GM12878 (cell line): ENCODE measurements around the gene CACNA1D. TPM values are rescaled to one million over a fixed set of nuclear protein-coding genes. Genes with fewer than 3 reads are reported as not detected.

Experiments
- ATAC-seq: fragments of 200-7000 bp; cut with Tn5 transposase; 3 replicates; pipeline ENCODE4 v1.9.1; 2020; ENCODE audit warnings: mild to moderate bottlenecking, moderate library complexity
- BruUV-seq: library from RNA; stranded (reverse); fragments of 400-500 nt; replicated peaks from 2 replicates; lab custom pipeline; 2021; lab: Mats Ljungman, UMichigan
- CTCF ChIA-PET: fragments of 300-600 bp; sonication (Branson Sonifier 250); formaldehyde crosslinking; extraction: SDS; loops from one replicate; lab custom pipeline; 2021; ENCODE audit warnings: inconsistent platforms; lab: Yijun Ruan, JAX
- POLR2A ChIA-PET: fragments of 350-600 bp; formaldehyde crosslinking; extraction: SDS; loops from one replicate; lab custom pipeline; 2021; ENCODE audit warnings: inconsistent platforms; lab: Charles Lee
- RAD21 ChIA-PET: fragments of 300-600 bp; sonication (Branson Sonifier 250); formaldehyde crosslinking; loops from one replicate; lab custom pipeline; 2023; ENCODE audit warnings: antibody characterized with exemption; ENCODE audit not compliant: unreplicated experiment; lab: Charles Lee
- SMC1A ChIA-PET: fragments of 300-600 bp; sonication (Branson Sonifier 250); formaldehyde crosslinking; loops from one replicate; lab custom pipeline; 2023; ENCODE audit not compliant: unreplicated experiment, uncharacterized antibody; lab: Charles Lee
- DNase-seq: peaks from one replicate; pipeline ENCODE4 v3.0.0-alpha.2; 2011; ENCODE audit warnings: low read depth, low spot score
- FAIRE-seq: peaks from 3 replicates; lab custom pipeline; 2011; peaks lifted over from hg19 to GRCh38; lab: Jason Lieb, UNC
- H2AFZ ChIP-seq: 2 replicates; pipeline ENCODE4 v1.6.0; 2011; ENCODE audit warnings: low read depth, low read length, control low read depth; ENCODE audit not compliant: control insufficient read depth
- H3K27ac ChIP-seq: 2 replicates; pipeline ENCODE4 v1.5.1; 2011; ENCODE audit warnings: control low read depth; ENCODE audit not compliant: control insufficient read depth, insufficient read depth
- H3K27me3 ChIP-seq, 2 experiments: replicated peaks in 1 of 2; 2 replicates each; pipeline versions ENCODE4 v1.6.0 to v1.6.1; 2011; ENCODE audit warnings: low read length in 1 of 2; ENCODE audit not compliant: control insufficient read depth in 2 of 2, insufficient read depth in 2 of 2
- H3K36me3 ChIP-seq, 2 experiments: 2 replicates each; pipeline ENCODE4 v1.5.1; 2011; ENCODE audit warnings: low read length in 1 of 2; ENCODE audit not compliant: control insufficient read depth in 2 of 2, insufficient read depth in 2 of 2
- H3K4me1 ChIP-seq: 2 replicates; pipeline ENCODE4 v1.6.1; 2011; ENCODE audit warnings: mild to moderate bottlenecking, low read length, moderate library complexity, mixed read lengths; ENCODE audit not compliant: control insufficient read depth, insufficient read depth
- H3K4me2 ChIP-seq: 2 replicates; pipeline ENCODE4 v1.6.0; 2011; ENCODE audit warnings: control low read depth; ENCODE audit not compliant: control insufficient read depth, insufficient read depth
- H3K4me3 ChIP-seq: fragments of 200-600 bp; sonication (generic); 2 replicates; pipeline ENCODE4 v1.5.1; 2016
- H3K79me2 ChIP-seq: 2 replicates; pipeline ENCODE4 v1.6.0; 2011; ENCODE audit warnings: low read length; ENCODE audit not compliant: control insufficient read depth, insufficient read depth
- H3K9ac ChIP-seq: 2 replicates; pipeline ENCODE4 v1.8.0; 2011; ENCODE audit warnings: low read length, control low read depth, mixed read lengths; ENCODE audit not compliant: control insufficient read depth, insufficient read depth
- H3K9me3 ChIP-seq: replicated peaks from 3 replicates; pipeline ENCODE4 v1.5.1; 2011; ENCODE audit warnings: mild to moderate bottlenecking, low read length; ENCODE audit not compliant: control insufficient read depth, insufficient read depth
- H4K20me1 ChIP-seq: 2 replicates; pipeline ENCODE4 v1.6.0; 2011; ENCODE audit not compliant: control insufficient read depth, insufficient read depth
- ATF7 ChIP-seq: fragments of 450-650 bp; IDR thresholded peaks from 2 replicates; pipeline ENCODE4 v1.6.1; 2016; ENCODE audit warnings: low read depth, mild to moderate bottlenecking
- BCL3 ChIP-seq: IDR thresholded peaks from 2 replicates; pipeline ENCODE4 v1.6.1; 2011; ENCODE audit warnings: borderline replicate concordance, low read depth, mild to moderate bottlenecking, moderate library complexity, low read length; ENCODE audit not compliant: insufficient read depth, poor library complexity, severe bottlenecking
- EED ChIP-seq: sonication (generic); IDR thresholded peaks from 2 replicates; pipeline ENCODE4 v1.6.1; 2016; ENCODE audit warnings: antibody characterized with exemption, low read depth
- NFYA ChIP-seq: IDR thresholded peaks from 2 replicates; pipeline ENCODE4 v1.6.1; 2011; ENCODE audit warnings: low read depth, mild to moderate bottlenecking, low read length, improper control_type of control experiment, borderline replicate concordance
- PBX3 ChIP-seq: IDR thresholded peaks from 2 replicates; pipeline ENCODE4 v1.6.1; 2011; ENCODE audit warnings: mild to moderate bottlenecking, low read depth, low read length, moderate library complexity; ENCODE audit not compliant: insufficient replicate concordance
- POLR2A ChIP-seq: IDR thresholded peaks from 2 replicates; pipeline ENCODE4 v1.6.1; 2011; ENCODE audit warnings: low read depth, mild to moderate bottlenecking, low read length
- SKIL ChIP-seq: fragments of 450-650 bp; IDR thresholded peaks from 2 replicates; pipeline ENCODE4 v1.6.1; 2017; ENCODE audit warnings: mild to moderate bottlenecking, low read depth, inconsistent platforms; ENCODE audit not compliant: poor library complexity, severe bottlenecking
- SMC3 ChIP-seq: IDR thresholded peaks from 2 replicates; pipeline ENCODE4 v1.6.1; 2011; ENCODE audit warnings: low read length, improper control_type of control experiment, borderline replicate concordance
- ZNF207 ChIP-seq: fragments of 450-650 bp; IDR thresholded peaks from 2 replicates; pipeline ENCODE4 v1.6.1; 2014; ENCODE audit warnings: antibody characterized with exemption, mild to moderate bottlenecking, borderline replicate concordance
- ZNF24 ChIP-seq: fragments of 450-650 bp; IDR thresholded peaks from 2 replicates; pipeline ENCODE4 v1.6.1; 2017; ENCODE audit warnings: antibody characterized with exemption, mild to moderate bottlenecking
- WGBS: methylation state at CpG from one replicate; pipeline ENCODE4 v1.1.6; 2016; ENCODE audit warnings: low lambda C conversion rate; ENCODE audit not compliant: insufficient replicate concordance, insufficient coverage; ENCODE audit errors: missing lambda C conversion rate; 5-methylcytosine and 5-hydroxymethylcytosine counted together
- in situ Hi-C: fragments of 300-500 bp; cut with MboI; formaldehyde crosslinking; loops from 9 replicates; pipeline ENCODE4 v1.14.3; 2018; ENCODE audit warnings: mixed read lengths
- intact Hi-C: fragments of 100-400 bp; cut with micrococcal nuclease; formaldehyde crosslinking; loops from one replicate; pipeline ENCODE4 v1.14.2; 2022; ENCODE audit not compliant: unreplicated experiment
- polyA plus RNA-seq, 11 experiments: library from polyadenylated mRNA; depleted of rRNA in 4 of 11; unstranded in 6 of 11; stranded (reverse) in 5 of 11; fragments of >200 nt; fragmentation: Nextera tagmentation in 4 of 11; fragmentation: Illumina TruSeq in 1 of 11; extraction: Ambion mirVana in 4 of 11; extraction: Trizol in 1 of 11; gene quantifications; 1 replicate in 1 of 11; 2 replicates in 10 of 11; pipeline versions ENCODE4 v1.2.1 to v1.2.3, GENCODE V29; 2011 to 2016; ENCODE audit warnings: inconsistent platforms in 2 of 11, missing spikeins in 2 of 11, low read depth in 1 of 11
- total RNA-seq, 4 experiments: library from RNA; depleted of rRNA in 3 of 4; stranded (reverse); fragments of >200 nt in 3 of 4; fragmentation: Illumina TruSeq in 1 of 4; extraction: Trizol in 1 of 4; gene quantifications; 2 replicates each; pipeline versions ENCODE4 v1.2.1 to v1.2.3, GENCODE V29; 2013 to 2021

CACNA1D gene
- total and polyA plus RNA-seq, 10 of the 15 experiments (the other 5 are each of a cell fraction or from before 2014, with no cell fraction given) = 0.21 to 24.4 (median 1.6) TPM

GRCh38 chr3:53597136-53597915 lies 102.9 kb downstream of the CACNA1D start:
- Histone ChIP-seq H3K27ac (no peak overlapping the region), H4K20me1 (no peaks in the 10 kb centered on the region), H3K9me3 (no peaks in the 10 kb centered on the region), H3K4me2 (no peak overlapping the region), H2AFZ (no peak overlapping the region), H3K79me2 (no peaks in the 10 kb centered on the region), H3K4me3 (no peak overlapping the region), H3K27me3 (no peaks in the 10 kb centered on the region; a peak in 1 of 4 replicates), H3K36me3 (no peaks in the 10 kb centered on the region), H3K4me1 (no peaks in the 10 kb centered on the region), H3K9ac (no peak overlapping the region)
- ChIA-PET RAD21 (interaction anchor here (1.3 kb wide), 1 partner anchor 112 kb away, joined by 4 read pairs; no protein-coding TSS in a partner anchor), POLR2A (interaction anchor here (0.5 kb wide), 1 partner anchor 12 kb away, joined by 6 read pairs; no protein-coding TSS in a partner anchor), CTCF (interaction anchor here (0.7 kb wide), 1 partner anchor 13 kb away, joined by 3 read pairs; no protein-coding TSS in a partner anchor), SMC1A (interaction anchor here (1.1 to 2.3 kb wide), 5 partner anchors 9 to 82 kb away, joined by 3 to 7 read pairs (median 3); no protein-coding TSS in a partner anchor)
- intact Hi-C loops (no loop called here), in situ Hi-C loops (no loop called here)
- FAIRE-seq = no peak
- ATAC-seq = no peak
- 37% methylated on average over 4 of the region's 4 CpGs for WGBS
- TF ChIP-seq NFYA (no peak), POLR2A (no peak), ATF7 (no peak), PBX3 (no peak), SKIL (no peak), ZNF24 (no peak), BCL3 (no peak), SMC3 (no peak), ZNF207 (no peak), EED (no peak)
- no TSS peak for BruUV-seq
- DNase-seq = no peak
